ENCODE measurements around the gene RUNX3.

- TF ChIP-seq CTCF (conservative IDR thresholded peaks at IDR 0.05 in 1 of 2, IDR thresholded peaks at IDR 0.05 in 1 of 2; ENCODE audit: extremely low read depth in 1 of 2, insufficient read depth in 1 of 2, low read depth in 1 of 2, low read length in 2 of 2) (no peak), EZH2 (IDR thresholded peaks at IDR 0.05; ENCODE audit: borderline replicate concordance, low read length) (no peak)
Measured at GRCh38 chr1:24967555-24967954, 37.5 kb upstream of the RUNX3 start.

All from mammary epithelial cell (primary cell).